ENCODE data around the gene EPHA4.

The EPHA4 gene

DNA sequence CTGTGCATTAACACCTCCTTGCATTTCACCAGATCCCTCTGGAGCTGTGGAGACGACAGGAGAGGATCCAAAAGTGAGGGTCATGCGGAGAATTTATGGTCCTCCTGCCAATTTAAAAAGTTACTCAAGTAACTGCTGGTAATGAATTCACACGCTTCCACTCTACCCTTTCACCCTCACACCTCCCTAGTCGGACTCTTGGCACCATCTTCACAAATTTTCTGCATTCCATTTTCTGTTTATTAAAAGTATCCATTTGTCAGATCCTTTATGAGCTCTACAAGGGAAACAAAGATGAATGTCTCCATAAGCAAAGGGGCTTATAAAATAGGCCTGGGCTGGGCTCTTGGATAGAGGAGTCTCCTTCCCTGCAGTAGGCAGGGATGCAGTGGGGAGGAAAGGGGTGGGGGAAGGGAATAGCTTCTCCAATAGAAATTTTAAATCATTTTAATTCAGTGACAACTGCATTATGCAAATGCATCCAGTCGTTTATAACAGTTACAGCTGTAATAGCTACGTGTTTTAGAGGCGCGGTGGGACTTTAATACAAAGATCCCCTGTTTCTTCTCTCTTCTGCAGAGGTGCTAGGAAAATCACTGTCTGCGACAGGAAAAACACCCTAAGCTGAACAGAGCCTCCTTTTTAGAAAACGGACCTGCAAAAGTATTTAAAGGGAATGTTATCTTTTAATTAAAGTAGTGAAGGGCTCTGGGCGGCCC is 132.2 kb downstream of the EPHA4 start:
- ChIA-PET POLR2A (no interaction called here), CTCF (no interaction called here)
- TF ChIP-seq, protein P1, sequence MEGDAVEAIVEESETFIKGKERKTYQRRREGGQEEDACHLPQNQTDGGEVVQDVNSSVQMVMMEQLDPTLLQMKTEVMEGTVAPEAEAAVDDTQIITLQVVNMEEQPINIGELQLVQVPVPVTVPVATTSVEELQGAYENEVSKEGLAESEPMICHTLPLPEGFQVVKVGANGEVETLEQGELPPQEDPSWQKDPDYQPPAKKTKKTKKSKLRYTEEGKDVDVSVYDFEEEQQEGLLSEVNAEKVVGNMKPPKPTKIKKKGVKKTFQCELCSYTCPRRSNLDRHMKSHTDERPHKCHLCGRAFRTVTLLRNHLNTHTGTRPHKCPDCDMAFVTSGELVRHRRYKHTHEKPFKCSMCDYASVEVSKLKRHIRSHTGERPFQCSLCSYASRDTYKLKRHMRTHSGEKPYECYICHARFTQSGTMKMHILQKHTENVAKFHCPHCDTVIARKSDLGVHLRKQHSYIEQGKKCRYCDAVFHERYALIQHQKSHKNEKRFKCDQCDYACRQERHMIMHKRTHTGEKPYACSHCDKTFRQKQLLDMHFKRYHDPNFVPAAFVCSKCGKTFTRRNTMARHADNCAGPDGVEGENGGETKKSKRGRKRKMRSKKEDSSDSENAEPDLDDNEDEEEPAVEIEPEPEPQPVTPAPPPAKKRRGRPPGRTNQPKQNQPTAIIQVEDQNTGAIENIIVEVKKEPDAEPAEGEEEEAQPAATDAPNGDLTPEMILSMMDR (IDR thresholded peaks at IDR 0.05; ENCODE audit: insufficient read depth, low read length, missing control alignments) = no peak
- DNase-seq (ENCODE audit: low read depth, low spot score) = no peak
- no peak overlapping the region for H3K4me3 ChIP-seq (ENCODE audit: low read depth, low read length)

DNA sequence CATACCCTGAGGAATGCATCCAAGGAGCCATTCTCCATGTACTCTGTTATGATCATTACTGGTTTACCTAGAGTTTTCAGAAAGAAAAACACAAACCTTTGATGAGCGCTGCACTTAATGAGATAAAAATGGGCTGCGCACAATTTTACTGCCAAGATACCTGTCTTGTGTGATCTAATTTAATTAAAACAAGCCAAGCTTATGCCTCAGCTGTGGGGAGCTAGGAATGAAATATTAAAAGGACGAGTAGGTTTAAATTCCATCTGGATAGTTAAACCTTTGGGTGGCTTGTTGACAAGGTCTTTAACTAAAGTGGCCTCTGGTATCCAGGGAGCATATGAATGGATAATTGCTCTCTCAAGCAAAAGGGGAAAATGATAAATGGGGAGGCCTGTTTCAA is 135.0 kb downstream of the EPHA4 start:
- ChIA-PET CTCF (interaction anchor here (0.6 kb wide), 1 partner anchor 262 kb away, joined by 4 read pairs; no protein-coding TSS in a partner anchor), POLR2A (no interaction called here)
- TF ChIP-seq, protein P1 (IDR thresholded peaks at IDR 0.05; ENCODE audit: insufficient read depth, low read length, missing control alignments) = no peak
- no peak for DNase-seq (ENCODE audit: low read depth, low spot score)
- no peak overlapping the region for H3K4me3 ChIP-seq (ENCODE audit: low read depth, low read length)

DNA sequence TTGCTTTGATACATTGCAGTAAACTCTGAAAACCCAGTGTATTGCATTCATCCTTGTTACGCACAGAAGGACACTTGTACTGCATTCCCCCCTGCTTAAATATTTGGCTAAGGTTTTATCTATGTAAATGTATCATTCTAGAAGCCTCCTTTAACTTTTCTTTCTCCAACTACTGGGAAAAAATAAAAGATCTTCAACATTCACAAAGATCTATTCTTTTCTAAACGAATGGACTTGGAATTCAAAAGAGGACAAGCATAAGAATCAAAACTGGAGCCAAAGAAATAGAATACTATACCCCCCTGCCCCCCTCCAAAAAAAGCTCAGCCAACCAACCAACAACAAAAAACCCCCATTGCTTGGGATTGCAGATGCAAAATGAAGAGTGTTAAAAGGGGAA is 136.9 kb downstream of the EPHA4 start:
- DNase-seq (ENCODE audit: low read depth, low spot score) = no peak
- H3K4me3 ChIP-seq (ENCODE audit: low read depth, low read length) = no peak overlapping the region
- TF ChIP-seq, protein P1 (IDR thresholded peaks at IDR 0.05; ENCODE audit: insufficient read depth, low read length, missing control alignments) = no peak
- ChIA-PET POLR2A (no interaction called here), CTCF (no interaction called here)

DNA sequence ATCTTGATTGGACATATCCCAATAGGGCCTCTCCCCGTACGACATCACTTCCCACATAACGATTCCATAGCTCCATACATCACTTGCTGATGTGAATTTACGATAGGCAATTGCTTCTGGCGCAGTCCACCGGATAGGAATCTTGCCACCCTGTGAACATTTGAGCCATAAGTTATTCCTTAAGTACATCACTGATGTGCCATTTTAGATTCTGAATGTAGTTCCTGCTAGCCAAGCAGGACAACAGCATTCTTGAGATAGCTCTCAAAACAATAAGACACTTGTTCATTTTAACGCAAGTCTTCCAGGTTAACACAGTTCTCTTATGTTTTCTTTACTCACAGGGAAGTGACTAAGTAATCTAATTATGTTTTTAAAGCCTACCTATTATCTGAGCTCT is 138.0 kb downstream of the EPHA4 start:
- ChIA-PET CTCF (interaction anchor here (0.6 kb wide), 1 partner anchor 549 kb away, joined by 3 read pairs; no protein-coding TSS in a partner anchor), POLR2A (no interaction called here)
- TF ChIP-seq, protein P1 (IDR thresholded peaks at IDR 0.05; ENCODE audit: insufficient read depth, low read length, missing control alignments) = no peak
- no peak overlapping the region for H3K4me3 ChIP-seq (ENCODE audit: low read depth, low read length)
- DNase-seq (ENCODE audit: low read depth, low spot score) = no peak

DNA sequence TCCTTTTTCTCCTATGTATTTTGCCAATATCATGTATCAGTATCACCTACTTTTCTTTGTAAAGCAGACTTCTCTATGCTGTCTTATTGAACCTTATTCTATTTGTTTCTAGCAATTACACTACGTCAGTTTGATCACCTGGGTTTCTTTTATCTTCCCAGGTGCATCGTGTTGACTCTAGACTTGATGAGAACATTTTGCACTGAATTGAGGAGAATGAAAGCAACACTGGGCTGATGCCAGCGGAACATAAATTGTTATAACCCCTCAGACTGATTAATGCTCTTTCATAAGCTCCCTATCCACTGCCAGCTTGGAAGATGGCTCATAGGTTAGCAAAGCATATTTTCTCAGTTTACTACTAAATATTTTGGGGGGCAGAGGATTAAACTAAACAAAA is 140.6 kb downstream of the EPHA4 start:
- TF ChIP-seq, protein P1 (IDR thresholded peaks at IDR 0.05; ENCODE audit: insufficient read depth, low read length, missing control alignments) = no peak
- POLR2A ChIA-PET = no interaction called here

DNA sequence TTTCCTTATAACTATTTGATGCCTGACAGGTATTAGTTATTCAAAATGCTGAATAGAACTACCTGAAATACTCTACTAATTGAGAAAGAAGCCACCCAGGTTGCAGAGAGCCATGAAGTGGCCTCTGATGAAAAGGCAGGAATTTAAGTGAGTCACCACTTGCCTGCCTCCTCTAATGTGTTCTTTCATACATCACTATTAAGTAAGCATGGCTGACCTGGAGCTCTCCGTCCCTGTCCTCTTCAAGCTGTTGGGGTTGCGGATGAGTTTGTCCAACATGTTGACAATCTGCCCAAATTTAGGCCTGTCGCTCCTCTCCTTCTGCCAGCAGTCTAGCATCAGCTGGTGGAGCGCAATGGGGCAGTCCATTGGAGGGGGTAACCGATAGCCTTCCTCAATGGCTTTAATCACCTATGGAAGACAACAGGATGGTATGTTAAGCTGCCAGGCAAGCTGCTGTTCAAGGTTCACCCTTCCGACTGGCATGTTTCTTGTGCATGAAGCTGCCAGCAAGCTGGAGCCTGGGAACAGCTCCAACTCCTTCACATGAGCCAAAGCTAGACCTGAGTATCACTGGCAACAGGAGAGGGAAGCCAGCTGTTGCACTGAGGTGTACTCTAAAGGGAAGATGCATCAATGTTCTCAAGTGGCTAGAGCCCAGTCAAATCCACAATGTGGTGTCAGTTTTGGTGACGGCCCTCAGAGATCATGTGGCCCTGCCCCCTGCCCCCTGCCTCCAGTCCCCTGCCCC is 142.2 kb downstream of the EPHA4 start:
- DNase-seq (ENCODE audit: low read depth, low spot score) = no peak
- ChIA-PET POLR2A (no interaction called here), CTCF (no interaction called here)
- TF ChIP-seq, protein P1 (IDR thresholded peaks at IDR 0.05; ENCODE audit: insufficient read depth, low read length, missing control alignments) = no peak
- no peak overlapping the region for H3K4me3 ChIP-seq (ENCODE audit: low read depth, low read length)

More for the DNA sequence above, 140.6 kb downstream of the EPHA4 start:
- no peak overlapping the region for H3K4me3 ChIP-seq (ENCODE audit: low read depth, low read length)
- CTCF ChIA-PET = no interaction called here
- DNase-seq (ENCODE audit: low read depth, low spot score) = no peak
